ENCODE measurements around the gene SLC16A9.
A peak's percentile ranks its signal among the peaks of the same experiment; 100 is the strongest.
"Not testable (repeated sequence)": the region's sequence is repeated elsewhere in the genome, so short reads cannot be mapped to it uniquely, and the experiment has no call there.

Gene SLC16A9, protein sequence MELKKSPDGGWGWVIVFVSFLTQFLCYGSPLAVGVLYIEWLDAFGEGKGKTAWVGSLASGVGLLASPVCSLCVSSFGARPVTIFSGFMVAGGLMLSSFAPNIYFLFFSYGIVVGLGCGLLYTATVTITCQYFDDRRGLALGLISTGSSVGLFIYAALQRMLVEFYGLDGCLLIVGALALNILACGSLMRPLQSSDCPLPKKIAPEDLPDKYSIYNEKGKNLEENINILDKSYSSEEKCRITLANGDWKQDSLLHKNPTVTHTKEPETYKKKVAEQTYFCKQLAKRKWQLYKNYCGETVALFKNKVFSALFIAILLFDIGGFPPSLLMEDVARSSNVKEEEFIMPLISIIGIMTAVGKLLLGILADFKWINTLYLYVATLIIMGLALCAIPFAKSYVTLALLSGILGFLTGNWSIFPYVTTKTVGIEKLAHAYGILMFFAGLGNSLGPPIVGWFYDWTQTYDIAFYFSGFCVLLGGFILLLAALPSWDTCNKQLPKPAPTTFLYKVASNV

GRCh38 chr10:59709395-59710125 lies at the start of gene SLC16A9:
SLC16A9 (minus strand) TSS chr10:59709850; CDS start chr10:59684291, 25,559 bp downstream.
- DNase-seq (ENCODE audit: low spot score) = peak; percentile 57

GRCh38 chr10:59757966-59758365 lies 48.3 kb upstream of the SLC16A9 start:
- no peak for DNase-seq (ENCODE audit: low spot score)

DNA sequence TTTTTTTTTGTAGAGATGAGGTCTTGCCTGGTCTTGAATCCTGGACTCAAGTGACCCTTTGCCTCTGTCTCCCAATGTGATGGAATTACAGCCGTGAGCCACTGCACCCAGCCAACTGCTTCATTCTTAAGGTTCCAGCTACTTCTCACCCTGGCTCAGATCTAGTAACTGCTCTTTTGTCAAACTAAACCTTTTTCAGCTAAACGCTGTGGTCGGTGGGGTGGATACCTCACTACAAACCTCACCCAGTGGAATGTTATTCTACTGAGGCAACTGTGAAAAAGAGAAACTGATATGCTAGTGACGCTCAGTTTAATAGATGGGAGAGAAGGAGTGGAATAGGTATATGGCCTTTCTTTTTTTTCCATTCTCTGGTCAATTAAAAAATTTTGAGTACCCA lies 45.3 kb upstream of the SLC16A9 start:
- no peak for DNase-seq (ENCODE audit: low spot score)

DNA sequence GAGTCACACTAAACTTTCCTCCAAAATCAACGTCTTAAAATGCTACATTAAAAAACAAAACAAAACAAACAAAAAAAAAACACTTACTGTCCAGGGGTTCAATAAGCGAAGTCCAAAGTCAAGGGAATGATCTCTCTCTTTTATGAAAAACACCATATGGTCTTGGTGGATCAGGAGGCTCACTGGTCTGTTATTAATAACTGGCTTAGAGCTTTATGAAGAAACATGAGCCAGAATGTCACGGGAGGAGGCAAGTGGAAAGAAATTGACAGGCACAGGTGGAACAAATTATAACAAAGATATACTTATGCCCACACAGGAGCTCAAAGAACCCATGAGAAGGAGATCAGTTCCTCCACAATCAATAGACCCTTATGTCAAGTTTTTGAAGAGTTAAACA lies 43.6 kb upstream of the SLC16A9 start, which contains the start of gene MRLN:
TSS of gene MRLN (minus strand) at position 189 of the 400 bp plus-strand sequence.
- no peak for DNase-seq (ENCODE audit: low spot score)

DNA sequence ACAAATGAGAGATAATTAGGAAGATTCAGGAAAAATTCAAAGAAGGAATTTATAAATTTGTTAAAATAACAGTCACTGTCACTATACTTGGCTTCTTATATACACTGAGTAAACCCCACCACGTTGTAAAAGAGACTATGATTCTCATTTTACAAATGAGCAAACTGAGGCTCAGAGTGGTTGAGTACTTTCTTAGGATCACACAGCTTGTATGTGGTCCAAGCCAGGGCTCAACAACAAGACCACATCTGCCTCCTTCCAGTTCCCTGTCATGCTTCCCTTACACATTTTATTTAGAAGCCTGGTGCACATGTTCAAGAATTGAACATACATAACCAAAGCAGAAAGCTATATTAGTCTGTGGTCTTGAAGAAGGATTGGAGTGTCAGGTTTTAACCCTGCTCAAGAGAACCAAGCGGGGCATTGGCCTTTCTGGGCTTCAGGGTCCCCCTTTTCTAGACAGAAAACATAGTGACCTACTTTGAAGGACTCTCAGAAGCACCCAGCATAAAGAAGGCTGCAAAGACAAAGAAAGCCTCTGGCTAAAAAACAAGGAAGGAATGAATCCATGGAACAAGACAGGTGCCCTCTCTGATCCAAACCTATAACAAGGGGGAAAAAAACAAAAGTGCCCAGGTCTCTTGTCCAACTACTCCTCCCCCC lies 42.8 kb upstream of the SLC16A9 start:
- no peak for DNase-seq (ENCODE audit: low spot score)

DNA sequence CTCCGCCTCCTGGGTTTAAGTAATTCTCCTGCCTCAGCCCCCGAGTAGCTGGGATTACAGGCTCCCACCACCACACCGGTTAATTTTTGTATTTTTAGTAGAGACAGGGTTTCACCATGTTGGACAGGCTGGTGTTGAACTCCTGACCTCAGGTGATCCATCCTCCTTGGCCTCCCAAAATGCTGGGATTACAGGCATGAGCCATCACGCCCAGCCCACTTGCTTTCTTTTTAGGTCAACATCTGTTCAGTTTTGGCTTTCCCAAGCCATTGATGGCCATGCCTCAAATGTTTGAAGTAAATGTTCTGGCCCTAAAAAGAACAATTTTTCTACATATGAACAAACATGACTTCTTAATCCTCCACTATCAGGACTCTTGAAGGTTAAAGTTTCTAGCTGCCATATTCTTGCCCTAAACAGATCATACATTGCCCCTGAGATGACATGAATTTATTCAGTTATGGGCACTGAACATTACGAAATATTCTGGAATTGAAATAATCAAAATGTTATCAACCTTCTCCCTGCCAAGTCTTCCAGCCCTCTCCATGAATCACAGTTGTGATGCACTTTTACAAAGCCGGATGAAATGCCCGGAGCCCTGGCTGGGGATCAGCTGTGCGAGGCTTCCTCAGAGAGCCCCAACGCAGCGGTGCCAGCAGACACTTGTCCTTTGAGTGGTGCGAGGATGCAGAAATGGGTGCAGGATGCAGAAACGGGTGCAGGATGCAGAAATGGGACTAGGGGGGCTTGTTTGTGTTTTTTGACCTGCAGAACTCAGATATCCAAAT lies 40.7 kb upstream of the SLC16A9 start:
- no peak for DNase-seq (ENCODE audit: low spot score)

GRCh38 chr10:59748834-59749233 lies 39.2 kb upstream of the SLC16A9 start:
- no peak for DNase-seq (ENCODE audit: low spot score)

- no peak for DNase-seq (ENCODE audit: low spot score)
These were observed 35.6 kb upstream of the SLC16A9 start for GRCh38 chr10:59745163-59745650.

DNA sequence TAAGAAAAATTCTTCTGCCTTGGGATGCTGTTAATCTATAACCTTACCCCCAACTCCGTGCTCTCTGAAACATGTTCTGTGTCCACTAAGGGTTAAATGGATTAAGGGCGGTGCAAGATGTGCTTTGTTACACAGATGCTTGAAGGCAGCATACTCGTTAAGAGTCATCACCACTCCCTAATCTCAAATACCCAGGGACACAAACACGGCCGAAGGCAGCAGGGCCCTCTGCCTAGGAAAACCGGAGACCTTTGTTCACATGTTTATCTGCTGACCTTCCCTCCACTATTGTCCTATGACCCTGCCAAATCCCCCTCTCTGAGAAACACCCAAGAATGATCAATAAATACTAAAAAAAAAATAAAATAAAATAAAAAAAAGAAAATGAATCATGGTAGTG lies 35.1 kb upstream of the SLC16A9 start:
- not testable (repeated sequence) for DNase-seq (ENCODE audit: low spot score)

- DNase-seq (ENCODE audit: low spot score) = not testable (repeated sequence)
These were observed 34.5 kb upstream of the SLC16A9 start for GRCh38 chr10:59744156-59744555.

GRCh38 chr10:59741583-59741982 lies 31.9 kb upstream of the SLC16A9 start:
- DNase-seq (ENCODE audit: low spot score) = no peak

DNA sequence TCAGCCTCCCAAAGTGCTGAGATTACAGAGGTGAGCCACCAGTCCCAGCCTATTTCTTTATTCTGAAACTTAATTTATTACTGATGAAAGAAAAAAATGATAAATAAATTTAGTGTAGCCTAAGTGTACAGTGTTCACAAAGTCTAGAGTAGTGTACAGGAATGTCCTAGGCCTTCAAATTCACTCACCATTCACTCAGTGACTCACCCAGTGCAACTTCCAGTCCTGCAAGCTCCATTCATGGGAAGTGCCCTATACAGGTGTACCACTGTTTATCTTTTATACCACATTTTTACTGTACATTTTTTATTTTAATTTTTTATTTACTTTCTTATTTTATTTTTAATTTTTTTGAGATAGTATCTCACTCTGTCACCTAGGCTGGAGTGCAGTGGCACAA lies 31.4 kb upstream of the SLC16A9 start:
- no peak for DNase-seq (ENCODE audit: low spot score)

- no peak for DNase-seq (ENCODE audit: low spot score)
These were observed 27.1 kb upstream of the SLC16A9 start for GRCh38 chr10:59736749-59737148.

GRCh38 chr10:59735296-59735695 lies 25.6 kb upstream of the SLC16A9 start:
- DNase-seq (ENCODE audit: low spot score) = no peak

- DNase-seq (ENCODE audit: low spot score) = no peak
These were observed 24.4 kb upstream of the SLC16A9 start for GRCh38 chr10:59734014-59734462.

- not testable (repeated sequence) for DNase-seq (ENCODE audit: low spot score)
These were observed 23.8 kb upstream of the SLC16A9 start for GRCh38 chr10:59733321-59734013.

DNA sequence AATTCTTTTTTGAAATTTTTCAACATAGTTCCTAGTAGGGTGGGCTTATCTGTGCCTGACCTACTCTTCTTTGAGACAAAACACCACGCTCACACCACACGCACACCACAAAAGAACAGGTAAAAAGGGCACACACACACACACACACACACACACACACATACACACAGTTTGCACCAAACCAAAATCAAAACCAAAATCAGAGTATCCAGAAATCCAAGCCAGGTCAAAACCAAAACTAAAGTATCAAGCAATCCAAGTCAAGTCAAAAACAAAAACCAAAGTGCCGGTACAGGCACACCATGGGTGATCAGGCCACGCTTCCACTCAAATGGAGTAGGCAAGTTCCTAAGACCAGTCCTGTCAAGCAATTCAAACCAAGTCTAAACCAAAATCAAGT lies 23.2 kb upstream of the SLC16A9 start:
- DNase-seq (ENCODE audit: low spot score) = not testable (repeated sequence)

- DNase-seq (ENCODE audit: low spot score) = not testable (repeated sequence)
These were observed 19.5 kb upstream of the SLC16A9 start for GRCh38 chr10:59729167-59729566.

DNA sequence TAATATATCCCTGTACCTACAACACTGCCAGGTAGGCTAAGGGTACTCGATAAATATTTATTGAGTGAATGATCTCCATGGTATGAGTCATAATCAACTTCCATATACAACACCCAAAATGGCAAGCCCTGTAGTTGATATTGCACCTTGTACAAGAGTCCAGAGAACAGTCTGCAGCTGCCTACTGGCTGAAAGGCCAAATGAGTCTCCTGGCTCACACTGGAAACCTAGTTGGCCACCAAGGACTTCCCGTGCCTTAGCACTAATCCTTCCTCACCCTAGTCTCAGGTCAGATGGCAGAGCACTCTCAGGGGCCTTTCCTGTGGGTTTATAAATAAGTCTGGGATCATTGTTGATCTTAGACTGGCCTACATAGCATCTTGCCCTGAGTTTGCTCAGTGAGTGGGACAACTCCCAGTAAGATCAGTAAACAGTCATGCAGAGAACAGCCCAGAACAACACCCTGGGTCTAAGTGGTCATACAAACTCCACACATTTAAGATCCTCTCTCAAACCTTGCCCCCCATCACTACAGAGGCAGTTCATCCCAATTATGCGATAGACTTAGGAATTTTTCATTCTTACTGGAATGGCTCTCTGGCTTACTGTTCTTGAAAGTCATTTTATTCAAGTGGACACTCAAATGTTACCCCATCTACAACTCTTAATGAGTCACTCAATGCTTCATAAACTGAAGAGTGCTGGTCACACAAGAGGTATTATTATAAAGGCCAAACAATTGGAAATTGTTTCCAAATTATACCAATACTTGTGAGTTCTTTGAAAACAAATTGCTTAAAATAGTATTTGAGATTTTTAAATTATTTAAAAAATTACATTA lies 14.7 kb upstream of the SLC16A9 start:
- DNase-seq (ENCODE audit: low spot score) = no peak

- DNase-seq (ENCODE audit: low spot score) = no peak
These were observed 10.7 kb upstream of the SLC16A9 start for GRCh38 chr10:59720377-59720776.

Measured in pons (tissue), 1 donor.